ENCODE results near the gene CYP27B1.

DNA sequence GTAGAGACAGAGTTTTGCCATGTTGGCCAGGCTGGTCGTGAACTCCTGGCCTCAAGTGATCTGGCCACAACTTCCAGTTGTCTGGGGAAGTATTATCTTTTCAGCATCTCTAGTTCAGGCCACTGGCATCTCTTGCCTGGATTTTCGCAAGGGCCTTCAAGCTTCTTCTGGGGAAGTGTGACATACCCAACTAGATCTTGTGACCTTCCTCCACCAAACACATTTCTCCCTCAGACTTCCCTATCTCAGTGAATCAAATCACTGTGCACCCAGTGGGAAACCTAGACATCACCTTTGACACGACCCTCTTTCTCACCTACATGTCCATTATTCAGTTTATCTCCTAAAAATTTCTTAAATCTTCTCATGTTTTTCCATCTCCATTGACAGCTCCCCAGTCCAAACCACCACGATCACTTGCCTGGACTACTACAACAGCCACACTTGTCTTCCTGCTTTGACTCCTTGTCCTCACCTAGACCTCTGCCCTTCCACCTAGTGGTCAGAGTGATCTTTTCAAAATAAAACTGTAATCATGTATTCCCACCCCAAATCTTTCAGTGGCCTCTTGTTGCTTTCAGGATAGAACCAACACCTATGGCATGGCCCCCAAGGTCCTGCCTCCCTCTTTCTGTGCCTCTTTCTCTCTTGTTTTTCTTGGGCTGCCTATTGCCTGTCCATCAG, 8.8 kb upstream of the CYP27B1 start:
- TF ChIP-seq POLR2A (IDR thresholded peaks at IDR 0.05), result no peak
- TF ChIP-seq CTCF (IDR thresholded peaks at IDR 0.05), result no peak
